Pancreas (tissue), 10 donors: Measurements from ENCODE around the gene PCF11. TPM values are rescaled to one million over a fixed set of nuclear protein-coding genes. Genes with fewer than 3 reads are reported as not detected.

ENCODE experiments used
- ATAC-seq, 4 donors: fragments of 200-7000 bp; cut with Tn5 transposase; one replicate each; pipeline versions ENCODE4 v1.8.0 to v1.9.1; 2020; ENCODE audit warnings: mild to moderate bottlenecking in 4 of 4, moderate library complexity in 4 of 4
- DNase-seq, 6 donors: peaks; one replicate each; pipeline ENCODE4 v3.0.0-alpha.2; 2020
- FAIRE-seq: peaks from 2 replicates; lab custom pipeline; 2012; peaks lifted over from hg19 to GRCh38; lab: Jason Lieb, UNC
- H3K27ac ChIP-seq, 4 donors: fragments of 200-600 bp; sonication (generic); 1 replicate in 3 of 4; 2 replicates in 1 of 4; pipeline versions ENCODE4 v1.5.0 to v1.8.0; 2020
- H3K27me3 ChIP-seq, 4 donors: fragments of 200-600 bp; one replicate each; pipeline ENCODE4 v1.8.0; 2021
- H3K36me3 ChIP-seq, 3 donors: fragments of 200-600 bp; sonication (generic) in 1 of 3; one replicate each; pipeline versions ENCODE4 v1.5.0 to v1.8.0; 2020 to 2021
- H3K4me1 ChIP-seq, 3 donors: fragments of 200-600 bp; one replicate each; pipeline ENCODE4 v1.8.0; 2021
- H3K4me3 ChIP-seq, 4 donors: fragments of 200-600 bp; sonication (generic) in 2 of 4; one replicate each; pipeline versions ENCODE4 v1.5.0 to v1.8.0; 2020 to 2021
- H3K9me3 ChIP-seq, 4 donors: fragments of 200-600 bp; one replicate each; pipeline ENCODE4 v1.8.0; 2021
- WGBS, 2 donors: extraction: QIAGEN DNeasy Blood & Tissue Kit; methylation state at CpG; one replicate each; pipeline ENCODE4 v1.1.7; 2013; 5-methylcytosine and 5-hydroxymethylcytosine counted together
- intact Hi-C, 3 donors: fragments of 100-400 bp; cut with DNase I; formaldehyde crosslinking; loops; one replicate each; pipeline versions ENCODE4 v1.11.1 to v1.14.2; 2022
- polyA plus RNA-seq, 2 donors: library from polyadenylated mRNA; stranded (reverse); fragments of 200-250 nt; gene quantifications; one replicate each; pipeline ENCODE4 v1.2.3, GENCODE V29; 2013
- total RNA-seq, 6 donors: library from RNA; stranded (reverse); fragmentation: NEBNext Ultra II Directional in 4 of 6; extraction: Animal tissue kit (Norgen Biotek cat#: 25700) in 4 of 6; gene quantifications; one replicate each; pipeline versions ENCODE4 v1.2.1 to v1.2.4, GENCODE V29; 2021 to 2023
- TF ChIP-seq, protein P1 (sequence below), 4 donors: fragments of 200-600 bp; sonication (generic) in 3 of 4; IDR thresholded peaks; one replicate each; pipeline versions ENCODE4 v1.5.0 to v1.8.0; 2021; ENCODE audit warnings: antibody characterized with exemption in 4 of 4
- donor health status: healthy with polysubstance abuse.
- donor health status: DM: no; HTN: no; CAD: no; lungs with moderate emphysema.
- donor health status: DM: no; HTN: no; CAD: no.
- donor health status: control.
- donor health status: control.
- donor health status: Bipolar disorder and iron deficiency.
- donor health status: DM: yes; HTN: yes; CAD: no.
- donor health status: DM: no; HTN: no; CAD: no.
- donor health status: DM: no; HTN: no; CAD: no.
- donor health status: DM: yes; HTN: yes; CAD: no.

Gene PCF11
- total and polyA plus RNA-seq, 8 donors, result 18.4 to 34.3 (median 25.6) TPM

DNA sequence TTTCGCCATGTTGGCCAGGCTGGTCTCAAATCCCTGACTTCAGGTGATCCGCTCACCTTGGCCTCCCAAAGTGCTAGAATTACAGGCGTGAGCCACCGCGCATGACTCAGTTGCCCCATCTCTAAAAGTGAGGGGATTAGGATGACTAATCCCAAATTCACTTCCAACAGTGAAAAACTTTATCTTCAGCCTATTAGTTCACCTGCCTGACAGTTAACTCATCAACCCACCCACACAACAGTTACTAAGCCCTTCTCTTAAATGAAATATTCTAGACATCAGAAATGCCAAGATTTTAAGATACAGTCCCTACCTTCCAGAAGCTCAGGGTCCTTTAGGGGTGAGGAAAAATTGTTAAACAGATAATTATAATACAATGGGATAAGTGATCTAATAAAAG is 34.6 kb downstream of the PCF11 start:
- H3K4me1 ChIP-seq, result peaks cover 8 to 21% (median 18%) of the 10 kb centered on the region in 3 donors
- no peaks in the 10 kb centered on the region for H3K27me3 ChIP-seq
- no peak overlapping the region for H3K27ac ChIP-seq
- TF ChIP-seq, protein P1, sequence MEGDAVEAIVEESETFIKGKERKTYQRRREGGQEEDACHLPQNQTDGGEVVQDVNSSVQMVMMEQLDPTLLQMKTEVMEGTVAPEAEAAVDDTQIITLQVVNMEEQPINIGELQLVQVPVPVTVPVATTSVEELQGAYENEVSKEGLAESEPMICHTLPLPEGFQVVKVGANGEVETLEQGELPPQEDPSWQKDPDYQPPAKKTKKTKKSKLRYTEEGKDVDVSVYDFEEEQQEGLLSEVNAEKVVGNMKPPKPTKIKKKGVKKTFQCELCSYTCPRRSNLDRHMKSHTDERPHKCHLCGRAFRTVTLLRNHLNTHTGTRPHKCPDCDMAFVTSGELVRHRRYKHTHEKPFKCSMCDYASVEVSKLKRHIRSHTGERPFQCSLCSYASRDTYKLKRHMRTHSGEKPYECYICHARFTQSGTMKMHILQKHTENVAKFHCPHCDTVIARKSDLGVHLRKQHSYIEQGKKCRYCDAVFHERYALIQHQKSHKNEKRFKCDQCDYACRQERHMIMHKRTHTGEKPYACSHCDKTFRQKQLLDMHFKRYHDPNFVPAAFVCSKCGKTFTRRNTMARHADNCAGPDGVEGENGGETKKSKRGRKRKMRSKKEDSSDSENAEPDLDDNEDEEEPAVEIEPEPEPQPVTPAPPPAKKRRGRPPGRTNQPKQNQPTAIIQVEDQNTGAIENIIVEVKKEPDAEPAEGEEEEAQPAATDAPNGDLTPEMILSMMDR (IDR thresholded peaks at IDR 0.05), result no peak
- ATAC-seq, result no peak
- H3K4me3 ChIP-seq, result no peak overlapping the region
- DNase-seq, result no peak
- intact Hi-C loops, result no loop called here
- FAIRE-seq, result no peak
- peaks cover 0 to 23% (median 0%) of the 10 kb centered on the region in 3 donors for H3K36me3 ChIP-seq
- H3K9me3 ChIP-seq, result no peaks in the 10 kb centered on the region
- WGBS, 2 donors, result 98% methylated on average over 5 of the region's 5 CpGs

DNA sequence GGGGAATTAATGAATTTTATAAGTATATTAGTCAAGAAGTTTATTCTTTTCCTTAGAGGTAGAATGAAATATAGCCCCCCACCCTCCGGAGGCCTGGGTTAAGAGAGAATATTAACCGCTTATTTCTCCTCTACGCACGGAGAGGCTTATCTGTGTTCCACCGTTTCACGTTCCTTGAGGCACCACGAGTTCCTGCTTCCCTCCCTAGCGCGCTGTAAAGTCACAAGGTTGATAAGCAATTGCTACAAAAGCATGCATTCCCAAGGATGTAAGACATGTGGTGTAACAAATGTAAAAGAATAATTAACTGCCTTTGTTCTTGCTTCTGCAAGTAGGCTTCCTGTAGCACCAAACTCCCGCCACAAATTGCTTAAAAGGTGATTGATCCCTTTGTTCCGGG is 35.1 kb downstream of the PCF11 start:
- no peaks in the 10 kb centered on the region for H3K27me3 ChIP-seq

DNA sequence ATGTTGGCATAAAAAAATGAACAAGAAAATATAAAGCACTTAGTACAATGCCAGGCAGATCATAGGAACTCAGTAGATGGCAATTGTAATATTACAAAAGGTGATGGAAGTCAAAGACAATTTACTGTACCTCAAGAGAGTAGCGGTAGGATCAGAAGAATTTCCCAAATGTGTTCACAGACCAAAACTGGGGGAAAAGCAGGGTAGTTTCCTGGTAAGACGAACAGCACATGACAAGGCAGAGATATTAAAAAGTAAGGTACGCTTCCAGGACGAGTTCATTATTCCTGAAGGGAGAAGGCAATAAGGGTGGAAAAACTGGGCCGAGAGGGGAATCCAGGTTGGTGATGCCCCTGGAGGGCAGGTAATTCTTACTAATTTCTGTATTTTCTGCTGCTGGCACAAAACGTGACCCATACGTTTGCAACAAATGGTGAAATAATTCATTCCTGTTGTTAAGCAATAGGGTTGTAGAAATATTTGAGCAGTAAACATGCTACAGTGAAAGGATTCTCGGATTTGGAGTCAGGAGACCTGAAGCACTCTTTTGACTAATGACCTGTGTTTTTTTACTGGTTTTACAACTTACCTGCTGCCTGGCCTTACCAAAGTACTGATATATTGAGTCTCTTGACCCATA is 35.8 kb downstream of the PCF11 start:
- TF ChIP-seq, protein P1 (IDR thresholded peaks at IDR 0.05), result no peak
- DNase-seq (no peak), FAIRE-seq (no peak), ATAC-seq (no peak)
- Histone ChIP-seq H3K36me3 (peaks cover 0 to 23% (median 0%) of the 10 kb centered on the region in 3 donors), H3K27me3 (no peaks in the 10 kb centered on the region), H3K9me3 (no peaks in the 10 kb centered on the region), H3K27ac (peak overlapping the region; percentile 80 to 91 (median 85)), H3K4me1 (peaks cover 8 to 24% (median 18%) of the 10 kb centered on the region in 3 donors), H3K4me3 (peak overlapping the region; percentile 50 to 87 (median 62))
- WGBS, 2 donors, result 4 to 6% methylated on average over 8 of the region's 8 CpGs
- intact Hi-C loops, result no loop called here

More for the DNA sequence above, 35.1 kb downstream of the PCF11 start:
- FAIRE-seq (no peak), ATAC-seq (no peak), DNase-seq (no peak)
- TF ChIP-seq, protein P1 (IDR thresholded peaks at IDR 0.05), result no peak
- H3K4me3 ChIP-seq, result peak overlapping the region in 2 of 4 donors; percentile 67 to 87
- 52 to 68% methylated on average over 11 of the region's 11 CpGs for WGBS, 2 donors
- H3K9me3 ChIP-seq, result no peaks in the 10 kb centered on the region
- intact Hi-C loops, result no loop called here
- H3K4me1 ChIP-seq, result peaks cover 8 to 21% (median 18%) of the 10 kb centered on the region in 3 donors
- no peak overlapping the region for H3K27ac ChIP-seq
- peaks cover 0 to 23% (median 0%) of the 10 kb centered on the region in 3 donors for H3K36me3 ChIP-seq

DNA sequence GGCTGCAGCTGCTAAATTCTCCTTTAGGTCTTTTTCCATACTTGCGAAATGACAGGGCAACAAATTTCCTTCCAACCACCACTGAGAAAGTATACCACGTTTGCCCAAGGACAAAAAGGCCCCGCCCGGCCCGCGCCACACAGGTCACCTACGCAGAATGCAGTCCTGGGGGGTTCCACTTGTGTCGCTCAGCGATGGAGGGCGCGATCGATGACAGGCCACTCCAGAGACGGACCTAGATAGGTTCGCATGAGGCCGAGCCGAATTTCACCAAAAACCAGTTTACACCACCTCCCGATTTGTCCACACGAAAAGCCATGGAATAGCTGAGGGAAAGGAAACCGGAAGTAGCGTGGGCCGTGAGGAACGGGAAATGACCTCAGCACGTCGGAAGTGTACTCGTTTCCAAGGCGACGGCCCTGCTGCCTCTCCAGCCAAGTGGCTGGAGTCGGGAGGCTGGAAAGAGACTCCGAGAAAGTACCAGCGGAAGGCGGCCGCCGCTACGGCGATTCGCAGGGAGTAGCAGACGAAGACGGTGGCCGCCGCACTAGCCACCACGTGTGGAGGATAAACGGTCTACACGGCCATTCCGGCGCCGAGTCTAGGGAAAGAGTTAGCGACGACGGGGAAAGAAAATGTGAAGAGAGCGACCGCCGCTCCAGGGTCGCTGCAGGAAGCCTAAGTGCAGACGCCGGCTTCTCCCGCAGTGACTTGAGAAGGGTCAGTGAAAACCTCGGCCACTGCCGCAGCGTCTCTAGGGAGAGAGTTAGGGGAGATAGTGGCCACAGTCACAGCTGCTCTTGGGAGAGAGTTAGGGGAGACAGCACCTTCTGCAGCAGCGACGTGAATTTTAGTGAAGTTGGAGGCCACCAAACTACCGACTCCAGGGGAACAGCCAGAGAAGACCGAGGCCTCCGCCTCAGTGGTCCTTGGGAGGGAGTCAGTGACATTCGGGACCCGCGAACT is 36.7 kb downstream of the PCF11 start, which contains the start of gene ANKRD42:
ANKRD42 (plus strand) TSS at position 398 of the 966 bp plus-strand sequence. CDS start 959 bp downstream, outside the sequence.
- Histone ChIP-seq H3K4me1 (peaks cover 8 to 24% (median 18%) of the 10 kb centered on the region in 3 donors), H3K9me3 (no peaks in the 10 kb centered on the region), H3K4me3 (peak within 1 kb of the TSS; percentile 50 to 87 (median 62)), H3K27me3 (no peaks in the 10 kb centered on the region), H3K27ac (peak within 1 kb of the TSS; percentile 80 to 91 (median 85)), H3K36me3 (peaks cover 0 to 23% (median 0%) of the 10 kb centered on the region in 3 donors)
- FAIRE-seq (no peak), ATAC-seq (peak; percentile 95 to 98 (median 98)), DNase-seq (peak; percentile 89 to 95 (median 93))
- intact Hi-C loops, result no loop called here
- TF ChIP-seq, protein P1 (IDR thresholded peaks at IDR 0.05), result no peak
- WGBS, 2 donors, result 0 to 1% methylated on average over 66 to 67 of the region's 67 CpGs
